ENCODE measurements around the gene CTSA.
"Not testable (repeated sequence)": the region's sequence is repeated elsewhere in the genome, so short reads cannot be mapped to it uniquely, and the experiment has no call there.

Gene CTSA

DNA sequence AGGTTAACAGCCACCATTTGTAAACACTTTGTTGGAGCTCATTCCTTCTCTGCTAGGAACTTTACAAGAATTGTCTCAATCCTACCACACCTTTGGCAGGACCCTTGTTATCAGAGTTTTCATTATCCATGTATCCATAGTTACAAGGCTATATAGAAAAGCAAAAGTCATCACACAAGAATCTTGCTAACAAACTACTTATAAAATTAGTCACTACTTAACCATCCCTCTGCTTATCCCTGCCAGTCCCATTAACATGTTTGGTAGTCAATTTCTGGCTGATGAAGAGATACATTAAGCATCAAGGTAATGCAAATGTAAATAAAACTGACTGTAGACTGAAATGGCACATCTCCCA, 23.3 kb upstream of the CTSA start:
- Histone ChIP-seq H3K4me1 (ENCODE audit: control insufficient read depth, insufficient read depth, low read length) (no peaks in the 10 kb centered on the region), H3K27me3 (ENCODE audit: control insufficient read depth, insufficient read depth, low read length) (no peaks in the 10 kb centered on the region), H3K9ac (ENCODE audit: low read length) (no peak overlapping the region), H3K4me3 (ENCODE audit: low read depth, low read length) (no peak overlapping the region), H3K36me3 (ENCODE audit: control insufficient read depth, insufficient read depth, low read length) (no peaks in the 10 kb centered on the region), H3K9me3 (ENCODE audit: control insufficient read depth, insufficient read depth, low read depth, low read length) (no peaks in the 10 kb centered on the region), H3K27ac (ENCODE audit: low read depth, low read length) (no peak overlapping the region)

DNA sequence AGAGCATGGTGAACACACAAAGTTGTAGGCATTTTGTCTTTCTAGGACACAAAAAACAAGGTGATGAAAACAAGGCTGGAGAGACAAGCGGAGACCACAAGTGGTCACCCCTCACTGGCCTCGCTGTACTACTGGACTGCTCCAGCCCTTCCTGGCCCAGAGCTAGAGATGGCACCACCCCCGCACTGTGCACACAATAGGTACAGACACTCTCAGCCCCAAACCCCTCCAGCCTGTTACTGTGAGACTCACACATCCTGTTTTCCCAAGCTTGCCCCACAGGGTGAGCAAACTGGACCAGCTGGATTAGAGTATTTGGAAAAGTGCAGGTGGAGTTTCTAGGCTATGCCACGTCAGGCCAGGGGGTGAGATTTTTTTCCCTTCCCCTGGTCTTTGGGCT, 18.5 kb upstream of the CTSA start:
- no peak overlapping the region for H3K27ac ChIP-seq (ENCODE audit: low read depth, low read length)
- peaks cover 10% of the 10 kb centered on the region for H3K36me3 ChIP-seq (ENCODE audit: control insufficient read depth, insufficient read depth, low read length)
- no peaks in the 10 kb centered on the region for H3K9me3 ChIP-seq (ENCODE audit: control insufficient read depth, insufficient read depth, low read depth, low read length)
- no peak overlapping the region for H3K4me3 ChIP-seq (ENCODE audit: low read depth, low read length)
- no peaks in the 10 kb centered on the region for H3K4me1 ChIP-seq (ENCODE audit: control insufficient read depth, insufficient read depth, low read length)
- H3K9ac ChIP-seq (ENCODE audit: low read length), result no peak overlapping the region
- H3K27me3 ChIP-seq (ENCODE audit: control insufficient read depth, insufficient read depth, low read length), result no peaks in the 10 kb centered on the region

DNA sequence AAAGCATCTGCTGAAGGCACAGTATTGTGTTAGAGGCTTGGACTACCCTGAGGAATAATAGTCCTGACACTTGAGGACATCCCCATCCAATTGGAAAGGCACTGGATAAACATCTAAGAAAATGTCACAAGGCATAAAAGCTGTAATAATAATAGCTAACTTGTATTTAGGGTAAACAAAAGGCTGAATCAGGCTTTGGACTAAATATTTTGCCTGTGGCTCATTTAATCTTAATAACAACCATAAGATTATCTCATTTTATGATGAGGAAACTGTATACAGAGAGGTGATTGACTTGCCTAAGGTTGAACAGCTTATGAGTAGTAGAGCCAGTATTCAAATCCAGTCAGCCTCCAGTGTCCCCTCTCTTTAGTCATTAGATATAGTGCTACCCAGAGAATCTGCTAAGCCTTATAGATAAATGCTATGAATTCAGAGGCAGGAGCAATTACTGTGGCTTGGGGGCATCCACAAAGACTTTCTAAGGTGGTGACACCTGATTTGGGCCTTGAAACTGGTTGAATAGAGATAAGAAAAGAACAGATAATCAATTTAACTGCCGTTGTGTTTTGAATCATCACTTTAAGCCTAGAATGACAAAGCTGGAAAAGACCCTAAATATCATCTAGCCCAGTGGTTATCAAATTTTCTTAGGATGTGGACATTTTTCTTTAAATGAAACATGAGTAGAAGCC, 17.6 kb upstream of the CTSA start:
- Histone ChIP-seq H3K27ac (ENCODE audit: low read depth, low read length) (no peak overlapping the region), H3K4me1 (ENCODE audit: control insufficient read depth, insufficient read depth, low read length) (no peaks in the 10 kb centered on the region), H3K9me3 (ENCODE audit: control insufficient read depth, insufficient read depth, low read depth, low read length) (no peaks in the 10 kb centered on the region), H3K4me3 (ENCODE audit: low read depth, low read length) (no peak overlapping the region), H3K27me3 (ENCODE audit: control insufficient read depth, insufficient read depth, low read length) (no peaks in the 10 kb centered on the region), H3K36me3 (ENCODE audit: control insufficient read depth, insufficient read depth, low read length) (peaks cover 19% of the 10 kb centered on the region), H3K9ac (ENCODE audit: low read length) (no peak overlapping the region)

DNA sequence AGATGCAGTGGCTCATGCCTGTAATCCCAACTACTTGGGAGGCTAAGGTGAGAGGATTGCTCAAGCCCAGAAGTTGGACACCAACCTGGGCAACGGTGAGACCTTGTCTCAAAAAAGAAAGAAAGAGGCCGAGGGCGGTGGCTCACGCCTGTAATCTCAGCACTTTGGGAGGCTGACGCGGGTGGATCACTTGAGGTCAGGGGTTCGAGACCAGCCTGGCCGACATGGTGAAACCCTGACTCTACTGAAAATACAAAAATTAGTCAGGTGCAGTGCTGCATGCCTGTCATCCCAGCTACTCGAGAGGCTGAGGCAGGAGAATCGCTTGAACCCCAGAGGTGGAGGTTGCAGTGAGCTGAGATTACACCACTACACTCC, 17.0 kb upstream of the CTSA start:
- not testable (repeated sequence) for H3K27me3 ChIP-seq (ENCODE audit: control insufficient read depth, insufficient read depth, low read length); H3K4me1 ChIP-seq (ENCODE audit: control insufficient read depth, insufficient read depth, low read length); H3K27ac ChIP-seq (ENCODE audit: low read depth, low read length); H3K9ac ChIP-seq (ENCODE audit: low read length); H3K9me3 ChIP-seq (ENCODE audit: control insufficient read depth, insufficient read depth, low read depth, low read length); H3K4me3 ChIP-seq (ENCODE audit: low read depth, low read length)
- H3K36me3 ChIP-seq (ENCODE audit: control insufficient read depth, insufficient read depth, low read length), result peaks cover 20% of the 10 kb centered on the region

DNA sequence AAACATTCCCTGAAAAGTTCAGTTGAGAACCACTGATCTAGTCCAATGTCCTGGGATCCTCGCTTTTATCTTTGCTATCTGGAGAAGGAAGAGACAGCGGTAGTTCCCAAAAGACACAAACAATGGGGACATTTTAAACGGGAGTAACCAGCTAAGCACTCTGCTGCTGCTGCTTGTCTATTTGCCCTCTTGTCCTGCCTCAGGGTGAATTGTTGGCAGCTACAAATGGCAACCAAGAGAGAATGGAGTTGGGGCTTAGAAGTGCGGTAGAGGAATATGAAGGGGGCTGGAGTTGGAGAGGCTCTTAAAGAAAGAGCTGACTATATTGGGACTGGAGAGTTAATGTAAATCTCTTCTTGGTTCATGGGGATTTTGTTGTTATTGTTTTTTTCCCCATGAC, 16.6 kb upstream of the CTSA start:
- H3K4me3 ChIP-seq (ENCODE audit: low read depth, low read length), result no peak overlapping the region
- H3K36me3 ChIP-seq (ENCODE audit: control insufficient read depth, insufficient read depth, low read length), result peaks cover 20% of the 10 kb centered on the region
- no peak overlapping the region for H3K27ac ChIP-seq (ENCODE audit: low read depth, low read length)
- H3K27me3 ChIP-seq (ENCODE audit: control insufficient read depth, insufficient read depth, low read length), result no peaks in the 10 kb centered on the region
- H3K9ac ChIP-seq (ENCODE audit: low read length), result no peak overlapping the region
- no peaks in the 10 kb centered on the region for H3K4me1 ChIP-seq (ENCODE audit: control insufficient read depth, insufficient read depth, low read length)
- no peaks in the 10 kb centered on the region for H3K9me3 ChIP-seq (ENCODE audit: control insufficient read depth, insufficient read depth, low read depth, low read length)

DNA sequence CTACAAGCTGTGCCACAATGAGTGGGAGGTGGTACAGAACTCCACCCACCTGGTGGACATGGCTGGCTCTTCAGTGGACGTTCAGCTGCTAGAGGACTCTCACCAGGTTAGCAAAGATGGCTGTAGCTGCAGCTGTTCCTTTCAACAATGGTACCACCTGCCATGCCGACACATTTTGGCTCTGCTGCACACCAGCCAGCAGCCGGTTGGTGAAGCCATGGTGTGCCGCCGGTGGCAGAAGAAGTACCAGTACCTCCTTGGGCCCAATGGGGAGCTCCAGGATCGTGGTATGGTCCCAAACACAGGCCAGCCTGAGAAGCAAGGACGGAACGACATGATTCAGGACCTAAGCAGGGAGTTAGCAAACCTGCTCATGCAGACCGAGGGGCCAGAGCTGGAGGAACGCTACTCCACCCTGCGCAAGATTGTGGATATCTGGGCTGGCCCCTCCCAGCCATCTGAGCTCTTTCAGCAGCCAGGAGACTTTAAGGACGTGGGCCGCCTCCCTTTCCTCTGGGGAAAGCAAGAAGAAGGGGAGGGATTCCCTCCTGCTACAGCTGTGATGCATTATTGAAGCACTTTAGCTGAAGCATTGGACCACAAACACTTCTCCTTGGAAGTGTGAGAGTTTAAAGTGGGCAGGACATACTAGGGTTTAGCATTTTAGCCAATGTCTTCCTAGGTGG, 12.9 kb upstream of the CTSA start:
- H3K4me3 ChIP-seq (ENCODE audit: low read depth, low read length), result no peak overlapping the region
- H3K4me1 ChIP-seq (ENCODE audit: control insufficient read depth, insufficient read depth, low read length), result no peaks in the 10 kb centered on the region
- H3K27ac ChIP-seq (ENCODE audit: low read depth, low read length), result no peak overlapping the region
- H3K27me3 ChIP-seq (ENCODE audit: control insufficient read depth, insufficient read depth, low read length), result no peaks in the 10 kb centered on the region
- H3K9ac ChIP-seq (ENCODE audit: low read length), result no peak overlapping the region
- H3K9me3 ChIP-seq (ENCODE audit: control insufficient read depth, insufficient read depth, low read depth, low read length), result no peaks in the 10 kb centered on the region
- peaks cover 31% of the 10 kb centered on the region for H3K36me3 ChIP-seq (ENCODE audit: control insufficient read depth, insufficient read depth, low read length)

DNA sequence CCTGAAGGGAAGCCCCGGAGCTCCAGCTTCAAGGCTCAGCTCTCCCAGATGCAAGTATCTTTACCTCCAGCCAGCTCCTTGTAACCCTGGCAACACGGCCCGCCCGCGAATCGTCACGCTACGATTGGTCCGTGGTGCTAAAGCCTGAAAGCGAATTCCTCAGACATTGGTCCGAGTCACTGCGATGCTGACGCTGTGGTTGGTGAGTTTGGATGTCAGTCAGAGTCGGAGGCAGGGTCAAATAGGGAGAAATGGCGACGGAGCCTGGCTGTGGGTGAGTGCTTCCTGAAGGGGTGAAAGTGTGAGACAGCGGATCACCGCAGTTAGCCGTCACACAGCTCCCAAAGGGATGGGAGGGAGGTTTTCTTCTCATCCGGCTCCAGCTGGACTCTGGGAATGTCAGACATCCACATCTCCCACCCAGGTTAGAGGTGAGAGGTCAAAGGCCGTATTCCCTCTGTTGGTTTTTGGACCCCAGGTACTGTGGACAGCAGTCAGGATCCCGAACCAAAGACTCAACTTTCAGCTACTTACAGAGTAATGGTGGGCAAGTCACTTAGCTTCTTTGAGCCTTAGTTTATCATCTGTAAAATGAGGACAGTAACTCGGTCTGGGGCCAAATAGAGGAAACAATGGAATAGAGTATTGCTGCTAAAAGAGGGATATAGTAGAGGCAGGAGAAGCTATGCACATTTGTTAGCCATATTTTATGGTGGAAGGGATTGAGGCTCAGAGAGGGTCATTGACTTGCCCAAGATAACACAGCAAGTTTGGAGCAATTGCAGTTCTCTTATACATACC, 9.9 kb upstream of the CTSA start, which contains the start of gene ZSWIM1:
ZSWIM1 (plus strand) TSS at position 240 of the 801 bp plus-strand sequence. CDS start 1,366 bp downstream, outside the sequence.
- no peak within 1 kb of the TSS for H3K27ac ChIP-seq (ENCODE audit: low read depth, low read length)
- peak within 1 kb of the TSS; percentile 75 for H3K9ac ChIP-seq (ENCODE audit: low read length)
- H3K27me3 ChIP-seq (ENCODE audit: control insufficient read depth, insufficient read depth, low read length), result no peaks in the 10 kb centered on the region

DNA sequence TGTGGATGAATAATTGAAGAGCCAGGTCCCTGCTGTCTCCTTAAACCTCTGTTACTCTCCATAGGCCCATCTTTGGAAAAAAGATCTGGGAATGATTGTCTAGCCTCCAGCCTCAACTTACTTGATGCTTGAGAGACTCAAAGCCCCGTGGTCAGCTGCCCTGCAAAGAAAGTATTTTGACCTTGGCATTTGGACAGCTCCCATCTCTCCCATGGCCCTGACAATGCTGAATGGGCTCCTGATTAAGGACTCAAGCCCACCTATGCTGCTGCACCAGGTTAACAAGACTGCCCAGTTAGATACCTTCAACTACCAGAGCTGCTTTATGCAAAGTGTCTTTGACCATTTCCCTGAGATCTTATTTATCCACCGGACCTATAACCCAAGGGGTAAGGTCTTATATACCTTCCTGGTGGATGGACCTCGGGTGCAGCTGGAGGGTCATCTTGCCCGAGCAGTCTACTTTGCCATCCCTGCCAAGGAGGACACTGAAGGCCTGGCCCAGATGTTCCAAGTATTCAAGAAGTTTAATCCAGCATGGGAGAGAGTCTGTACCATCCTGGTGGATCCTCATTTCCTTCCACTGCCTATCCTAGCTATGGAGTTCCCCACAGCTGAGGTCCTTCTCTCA, 8.6 kb upstream of the CTSA start:
- Histone ChIP-seq H3K9ac (ENCODE audit: low read length) (no peak overlapping the region), H3K27ac (ENCODE audit: low read depth, low read length) (no peak overlapping the region), H3K4me1 (ENCODE audit: control insufficient read depth, insufficient read depth, low read length) (no peaks in the 10 kb centered on the region), H3K27me3 (ENCODE audit: control insufficient read depth, insufficient read depth, low read length) (no peaks in the 10 kb centered on the region), H3K4me3 (ENCODE audit: low read depth, low read length) (no peak overlapping the region), H3K9me3 (ENCODE audit: control insufficient read depth, insufficient read depth, low read depth, low read length) (no peaks in the 10 kb centered on the region), H3K36me3 (ENCODE audit: control insufficient read depth, insufficient read depth, low read length) (peaks cover 47% of the 10 kb centered on the region)

More for the DNA sequence above, 9.9 kb upstream of the CTSA start, which contains the start of gene ZSWIM1:
- Histone ChIP-seq H3K4me3 (ENCODE audit: low read depth, low read length) (peak within 1 kb of the TSS; percentile 81), H3K36me3 (ENCODE audit: control insufficient read depth, insufficient read depth, low read length) (peaks cover 44% of the 10 kb centered on the region), H3K4me1 (ENCODE audit: control insufficient read depth, insufficient read depth, low read length) (no peaks in the 10 kb centered on the region), H3K9me3 (ENCODE audit: control insufficient read depth, insufficient read depth, low read depth, low read length) (no peaks in the 10 kb centered on the region)

DNA sequence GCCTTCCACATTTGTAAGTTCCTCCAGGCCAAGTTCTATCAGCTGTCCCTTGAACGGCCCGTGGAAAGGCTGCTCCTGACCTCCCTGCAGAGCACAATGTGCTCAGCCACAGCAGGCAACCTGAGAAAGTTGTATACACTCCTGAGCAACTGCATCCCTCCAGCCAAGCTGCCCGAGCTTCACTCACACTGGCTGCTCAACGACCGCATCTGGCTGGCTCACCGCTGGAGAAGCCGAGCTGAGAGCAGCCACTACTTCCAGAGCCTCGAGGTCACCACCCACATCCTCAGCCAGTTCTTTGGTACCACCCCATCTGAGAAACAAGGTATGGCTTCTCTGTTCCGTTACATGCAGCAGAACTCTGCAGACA, 8.1 kb upstream of the CTSA start:
- no peak overlapping the region for H3K4me3 ChIP-seq (ENCODE audit: low read depth, low read length)

DNA sequence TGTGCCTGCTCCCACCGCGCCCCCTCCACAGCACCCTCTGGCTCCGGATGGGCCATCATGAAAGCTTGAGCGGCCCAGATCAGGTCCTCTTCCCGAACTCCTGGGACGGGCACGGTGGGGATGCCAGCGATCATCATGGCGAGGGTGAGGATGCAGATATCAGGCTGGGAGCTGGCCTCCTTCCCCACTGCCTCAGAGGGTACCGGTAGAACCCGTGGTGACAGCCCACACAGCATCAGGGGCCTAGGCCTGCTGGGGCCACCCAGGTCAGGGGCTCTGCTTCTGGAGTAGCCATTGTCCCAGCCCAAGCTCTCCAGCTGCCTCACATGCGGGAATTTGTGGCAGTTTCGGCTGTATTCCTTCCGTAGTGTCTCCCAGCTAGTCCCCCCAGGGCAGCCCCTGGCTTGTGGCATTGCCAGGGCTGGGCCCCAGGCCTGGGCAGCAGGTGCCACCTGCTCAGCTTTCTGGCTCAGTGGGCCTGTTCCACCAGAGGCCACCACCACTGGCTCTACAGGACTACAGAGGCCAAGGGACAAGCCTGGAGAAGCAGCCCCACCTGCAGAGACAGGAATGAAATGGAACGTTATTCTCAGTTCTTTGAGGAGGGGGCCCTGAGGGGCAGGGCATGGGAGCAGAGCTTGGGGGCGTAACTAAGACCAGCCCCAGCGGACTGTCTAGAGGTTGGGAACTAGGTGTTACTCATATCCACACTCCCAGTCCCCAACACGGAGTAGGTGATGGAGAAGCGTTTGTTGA, 4.4 kb upstream of the CTSA start:
- H3K9me3 ChIP-seq (ENCODE audit: control insufficient read depth, insufficient read depth, low read depth, low read length), result no peaks in the 10 kb centered on the region
- no peaks in the 10 kb centered on the region for H3K4me1 ChIP-seq (ENCODE audit: control insufficient read depth, insufficient read depth, low read length)
- no peak overlapping the region for H3K27ac ChIP-seq (ENCODE audit: low read depth, low read length)
- H3K27me3 ChIP-seq (ENCODE audit: control insufficient read depth, insufficient read depth, low read length), result no peaks in the 10 kb centered on the region
- H3K4me3 ChIP-seq (ENCODE audit: low read depth, low read length), result no peak overlapping the region
- H3K36me3 ChIP-seq (ENCODE audit: control insufficient read depth, insufficient read depth, low read length), result peaks cover 45% of the 10 kb centered on the region
- H3K9ac ChIP-seq (ENCODE audit: low read length), result no peak overlapping the region

More for the DNA sequence above, 8.1 kb upstream of the CTSA start:
- no peaks in the 10 kb centered on the region for H3K4me1 ChIP-seq (ENCODE audit: control insufficient read depth, insufficient read depth, low read length)
- peaks cover 43% of the 10 kb centered on the region for H3K36me3 ChIP-seq (ENCODE audit: control insufficient read depth, insufficient read depth, low read length)
- H3K27me3 ChIP-seq (ENCODE audit: control insufficient read depth, insufficient read depth, low read length), result no peaks in the 10 kb centered on the region
- no peak overlapping the region for H3K9ac ChIP-seq (ENCODE audit: low read length)
- H3K27ac ChIP-seq (ENCODE audit: low read depth, low read length), result no peak overlapping the region
- no peaks in the 10 kb centered on the region for H3K9me3 ChIP-seq (ENCODE audit: control insufficient read depth, insufficient read depth, low read depth, low read length)
